Activated CD4-positive, alpha-beta T cell treated with anti-CD3 and anti-CD28 coated beads for 36 hours (primary cell): ENCODE results near the gene ENKD1. TPM values are rescaled to one million over a fixed set of nuclear protein-coding genes. Genes with fewer than 3 reads are reported as not detected.

Source experiments
- ATAC-seq: fragments of 200-7000 bp; cut with Tn5 transposase; one replicate; pipeline ENCODE4 v1.10.0; 2021; ENCODE audit warnings: mild to moderate bottlenecking, moderate library complexity
- CTCF ChIA-PET: fragments of 350-600 bp; sonication (Branson Sonifier 250); formaldehyde crosslinking; loops from one replicate; lab custom pipeline; 2021; ENCODE audit warnings: antibody characterized with exemption; lab: Charles Lee
- POLR2A ChIA-PET: fragments of 350-600 bp; sonication (Branson Sonifier 250); formaldehyde crosslinking; loops from one replicate; lab custom pipeline; 2021; ENCODE audit warnings: antibody characterized with exemption, inconsistent platforms; lab: Charles Lee
- DNase-seq: peaks from one replicate; pipeline ENCODE4 v3.0.0-alpha.2; 2020
- H3K27ac Mint-ChIP-seq: one replicate; pipeline ENCODE4 v1.8.0; 2021; ENCODE audit warnings: mixed read lengths
- H3K27me3 Mint-ChIP-seq: one replicate; pipeline ENCODE4 v1.8.0; 2021; ENCODE audit warnings: mixed read lengths
- H3K36me3 Mint-ChIP-seq: one replicate; pipeline ENCODE4 v1.8.0; 2021; ENCODE audit warnings: low read depth, mixed read lengths
- H3K4me1 Mint-ChIP-seq: one replicate; pipeline ENCODE4 v1.8.0; 2021; ENCODE audit warnings: mixed read lengths
- H3K4me3 Mint-ChIP-seq: one replicate; pipeline ENCODE4 v1.8.0; 2021; ENCODE audit warnings: mild to moderate bottlenecking, moderate library complexity, mixed read lengths
- H3K9me3 Mint-ChIP-seq: one replicate; pipeline ENCODE4 v1.8.0; 2021; ENCODE audit warnings: low read depth, mixed read lengths
- intact Hi-C, 2 experiments: fragments of 100-400 bp; cut with DNase I in 1 of 2; cut with micrococcal nuclease in 1 of 2; formaldehyde crosslinking; loops; one replicate each; pipeline versions ENCODE4 v1.14.2 to v1.15.1; 2022 to 2024; cut with DNase I, micrococcal nuclease
- total RNA-seq, 2 experiments: library from RNA; stranded (reverse); gene quantifications; one replicate each; pipeline ENCODE4 v1.2.3, GENCODE V29; 2021

The ENKD1 gene
- total RNA-seq, 2 experiments from 2014 or later, result 11.7 to 12.0 TPM

- ChIA-PET POLR2A (interaction anchor here (0.5 to 0.9 kb wide), 2 partner anchors 96 to 269 kb away, joined by 3 to 5 read pairs; no protein-coding TSS in a partner anchor), CTCF (interaction anchor here (0.5 to 10.5 kb wide), 15 partner anchors 9 to 577 kb away, joined by 3 to 99 read pairs (median 7); partner anchors contain the start of genes ATP6V0D1, CARMIL2, CTCF and TMEM208)
- intact Hi-C loops, result loop anchor here (5.0 kb wide), 5 partner anchors 117 to 1523 kb away; partner anchors contain the start of genes AGRP (in 1 of the 2), ATP6V0D1 (in 1 of the 2), FHOD1 (in 1 of the 2) and HSF4 (in 1 of the 2)
- Mint-ChIP-seq H3K4me1 (peaks cover 26% of the 10 kb centered on the region), H3K27me3 (no peaks in the 10 kb centered on the region), H3K4me3 (no peak overlapping the region), H3K9me3 (no peaks in the 10 kb centered on the region), H3K27ac (no peak overlapping the region), H3K36me3 (peaks cover 16% of the 10 kb centered on the region)
- no peak for ATAC-seq
- no peak for DNase-seq
These were observed 2.7 kb downstream of the ENKD1 start for GRCh38 chr16:67663877-67664222.

GRCh38 chr16:67663151-67663876, 3.2 kb downstream of the ENKD1 start:
- H3K36me3 Mint-ChIP-seq, result peaks cover 19% of the 10 kb centered on the region
- intact Hi-C loops, result loop anchor here (5.0 kb wide), 5 partner anchors 116 to 1524 kb away; partner anchors contain the start of genes AGRP (in 1 of the 2), ATP6V0D1 (in 1 of the 2), FHOD1 (in 1 of the 2) and HSF4 (in 1 of the 2)
- ChIA-PET POLR2A (interaction anchor here (0.5 to 1.2 kb wide), 3 partner anchors 96 to 269 kb away, joined by 3 to 5 read pairs (median 4); no protein-coding TSS in a partner anchor), CTCF (interaction anchor here (0.6 to 7.4 kb wide), 18 partner anchors 10 to 436 kb away, joined by 3 to 77 read pairs (median 4); partner anchors contain the start of genes ATP6V0D1, CARMIL2, CTCF and TMEM208)
- H3K27ac Mint-ChIP-seq, result no peak overlapping the region
- ATAC-seq (no peak), DNase-seq (peak; percentile 73)
- peaks cover 32% of the 10 kb centered on the region for H3K4me1 Mint-ChIP-seq
- H3K27me3 Mint-ChIP-seq, result no peaks in the 10 kb centered on the region
- no peak overlapping the region for H3K4me3 Mint-ChIP-seq
- no peaks in the 10 kb centered on the region for H3K9me3 Mint-ChIP-seq

- intact Hi-C loops, result loop anchor here (5.0 kb wide), 5 partner anchors 115 to 1525 kb away; partner anchors contain the start of genes AGRP (in 1 of the 2), ATP6V0D1 (in 1 of the 2), FHOD1 (in 1 of the 2) and HSF4 (in 1 of the 2)
- Mint-ChIP-seq H3K36me3 (peaks cover 22% of the 10 kb centered on the region), H3K4me1 (peaks cover 32% of the 10 kb centered on the region), H3K4me3 (no peak overlapping the region), H3K27me3 (no peaks in the 10 kb centered on the region), H3K9me3 (no peaks in the 10 kb centered on the region), H3K27ac (no peak overlapping the region)
- ChIA-PET CTCF (interaction anchor here (0.6 to 7.4 kb wide), 17 partner anchors 11 to 436 kb away, joined by 3 to 77 read pairs (median 4); partner anchors contain the start of genes ATP6V0D1, CARMIL2, CTCF and TMEM208), POLR2A (interaction anchor here (1.2 kb wide), 1 partner anchor 101 kb away, joined by 4 read pairs; no protein-coding TSS in a partner anchor)
- DNase-seq, result no peak
- no peak for ATAC-seq
These were observed 3.9 kb downstream of the ENKD1 start for GRCh38 chr16:67662653-67663010.

- intact Hi-C loops, result loop anchor here (2.0 to 5.0 kb wide), 6 partner anchors 115 to 1525 kb away; partner anchors contain the start of genes AGRP (in 1 of the 2), ATP6V0D1 (in 1 of the 2), FHOD1 (in 1 of the 2) and HSF4 (in 1 of the 2)
- DNase-seq (no peak), ATAC-seq (no peak)
- H3K4me3 Mint-ChIP-seq, result peak overlapping the region; percentile 90
- peaks cover 22% of the 10 kb centered on the region for H3K36me3 Mint-ChIP-seq
- peaks cover 26% of the 10 kb centered on the region for H3K4me1 Mint-ChIP-seq
- ChIA-PET CTCF (interaction anchor here (0.6 to 7.4 kb wide), 13 partner anchors 10 to 172 kb away, joined by 3 to 77 read pairs (median 4); partner anchors contain the start of genes CARMIL2 and CTCF), POLR2A (interaction anchor here (1.2 kb wide), 1 partner anchor 101 kb away, joined by 4 read pairs; no protein-coding TSS in a partner anchor)
- H3K27me3 Mint-ChIP-seq, result no peaks in the 10 kb centered on the region
- no peak overlapping the region for H3K27ac Mint-ChIP-seq
- H3K9me3 Mint-ChIP-seq, result no peaks in the 10 kb centered on the region
These were observed 4.5 kb downstream of the ENKD1 start for GRCh38 chr16:67661886-67662652.

- CTCF ChIA-PET, result interaction anchor here (0.6 to 7.4 kb wide), 9 partner anchors 9 to 257 kb away, joined by 3 to 77 read pairs (median 4); partner anchors contain the start of genes CARMIL2 and CTCF
- Mint-ChIP-seq H3K36me3 (peaks cover 23% of the 10 kb centered on the region), H3K27ac (peak overlapping the region; percentile 53), H3K4me3 (peak overlapping the region; percentile 90), H3K9me3 (no peaks in the 10 kb centered on the region), H3K4me1 (peaks cover 25% of the 10 kb centered on the region), H3K27me3 (no peaks in the 10 kb centered on the region)
- ATAC-seq (no peak), DNase-seq (peak; percentile 58)
- POLR2A ChIA-PET, result interaction anchor here (0.6 to 1.5 kb wide), 2 partner anchors 10 to 639 kb away, joined by 3 to 6 read pairs; no protein-coding TSS in a partner anchor
- intact Hi-C loops, result loop anchor here (2.0 to 5.0 kb wide), 6 partner anchors 114 to 1526 kb away; partner anchors contain the start of genes AGRP (in 1 of the 2), ATP6V0D1 (in 1 of the 2), FHOD1 (in 1 of the 2) and HSF4 (in 1 of the 2)
These were observed 5.3 kb downstream of the ENKD1 start for GRCh38 chr16:67661101-67661761.

GRCh38 chr16:67660564-67661028, 6.0 kb downstream of the ENKD1 start, which contains the start of gene PARD6A:
TSS of gene PARD6A (plus strand) at chr16:67660960. CDS start at chr16:67661039, 79 bp downstream.
- POLR2A ChIA-PET, result interaction anchor here (0.7 to 1.5 kb wide), 7 partner anchors 10 to 184 kb away, joined by 3 to 13 read pairs (median 4); partner anchors contain the start of genes ATP6V0D1, CARMIL2, CTCF and RANBP10
- Mint-ChIP-seq H3K36me3 (peaks cover 27% of the 10 kb centered on the region), H3K27me3 (no peaks in the 10 kb centered on the region), H3K9me3 (no peaks in the 10 kb centered on the region), H3K27ac (peak within 1 kb of the TSS; percentile 91), H3K4me1 (peaks cover 21% of the 10 kb centered on the region), H3K4me3 (peak within 1 kb of the TSS; percentile 90)
- ATAC-seq (peak; percentile 83), DNase-seq (peak; percentile 98)
- intact Hi-C loops, result loop anchor here (1.0 to 5.0 kb wide), 22 partner anchors 16 to 1527 kb away; partner anchors contain the start of genes ATP6V0D1 (in 2 of the 2), CTCF (in 2 of the 2), FHOD1 (in 2 of the 2) and NFATC3 (in 2 of the 2)
- CTCF ChIA-PET, result interaction anchor here (0.6 to 7.4 kb wide), 11 partner anchors 10 to 259 kb away, joined by 3 to 77 read pairs (median 4); partner anchors contain the start of genes CARMIL2 and CTCF

GRCh38 chr16:67659675-67660563, 6.6 kb downstream of the ENKD1 start, which contains the start of gene ACD:
TSS of gene ACD (minus strand) at chr16:67660260. CDS start at chr16:67660220, 40 bp downstream.
- POLR2A ChIA-PET, result interaction anchor here (0.5 to 1.5 kb wide), 10 partner anchors 9 to 185 kb away, joined by 3 to 13 read pairs (median 4); partner anchors contain the start of genes ATP6V0D1, CARMIL2, CTCF and RANBP10
- ATAC-seq, result peak; percentile 78
- Mint-ChIP-seq H3K4me1 (peaks cover 18% of the 10 kb centered on the region), H3K4me3 (peak within 1 kb of the TSS; percentile 90), H3K36me3 (peaks cover 31% of the 10 kb centered on the region), H3K27ac (peak within 1 kb of the TSS; percentile 91), H3K9me3 (no peaks in the 10 kb centered on the region), H3K27me3 (no peaks in the 10 kb centered on the region)
- intact Hi-C loops, result loop anchor here (1.0 to 5.0 kb wide), 23 partner anchors 15 to 1527 kb away; partner anchors contain the start of genes ATP6V0D1 (in 2 of the 2), CTCF (in 2 of the 2), FHOD1 (in 2 of the 2) and NFATC3 (in 2 of the 2)
- CTCF ChIA-PET, result interaction anchor here (0.6 to 7.4 kb wide), 11 partner anchors 15 to 259 kb away, joined by 3 to 77 read pairs (median 4); partner anchors contain the start of genes CARMIL2 and CTCF
- DNase-seq, result peak; percentile 97

- Mint-ChIP-seq H3K27me3 (no peaks in the 10 kb centered on the region), H3K36me3 (peaks cover 35% of the 10 kb centered on the region), H3K4me3 (peak overlapping the region; percentile 90), H3K4me1 (peaks cover 16% of the 10 kb centered on the region), H3K27ac (peak overlapping the region; percentile 60), H3K9me3 (no peaks in the 10 kb centered on the region)
- intact Hi-C loops, result loop anchor here in 1 of 2 experiments (2.0 kb wide), 1 partner anchor 14 kb away; the partner anchor contains the start of gene CARMIL2
- ATAC-seq (no peak), DNase-seq (no peak)
- POLR2A ChIA-PET, result interaction anchor here (0.5 to 1.2 kb wide), 6 partner anchors 12 to 378 kb away, joined by 3 to 4 read pairs (median 4); partner anchors contain the start of genes RANBP10 and TSNAXIP1
- CTCF ChIA-PET, result interaction anchor here (0.6 to 7.4 kb wide), 11 partner anchors 8 to 169 kb away, joined by 3 to 77 read pairs (median 4); partner anchors contain the start of gene CARMIL2
These were observed 7.5 kb downstream of the ENKD1 start for GRCh38 chr16:67658849-67659674.
